Measurements from ENCODE around the gene TMEM117.
"Not testable (repeated sequence)": the region's sequence is repeated elsewhere in the genome, so short reads cannot be mapped to it uniquely, and the experiment has no call there.

TMEM117 gene

DNA sequence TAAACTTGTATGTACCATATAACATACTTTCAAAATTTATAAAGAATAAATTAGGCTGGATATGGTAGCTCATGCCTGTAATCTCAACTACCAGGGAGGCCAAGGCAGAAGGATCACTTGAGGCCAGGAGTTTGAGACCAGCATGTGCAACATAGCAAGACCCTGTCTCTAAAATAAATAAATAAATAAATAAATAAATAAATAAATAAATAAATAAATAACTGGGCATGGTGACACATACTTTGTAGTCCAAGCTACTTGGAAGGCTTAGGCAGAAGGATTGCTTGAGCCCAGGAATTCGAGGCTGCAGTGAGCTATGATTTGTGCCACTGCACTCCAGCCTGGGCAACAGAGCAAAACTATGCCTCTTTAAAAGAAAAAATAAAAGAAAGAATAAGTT is 359.8 kb downstream of the TMEM117 start:
- DNase-seq (ENCODE audit: low read depth in 2 of 3, low spot score in 2 of 3), result not testable (repeated sequence)

DNA sequence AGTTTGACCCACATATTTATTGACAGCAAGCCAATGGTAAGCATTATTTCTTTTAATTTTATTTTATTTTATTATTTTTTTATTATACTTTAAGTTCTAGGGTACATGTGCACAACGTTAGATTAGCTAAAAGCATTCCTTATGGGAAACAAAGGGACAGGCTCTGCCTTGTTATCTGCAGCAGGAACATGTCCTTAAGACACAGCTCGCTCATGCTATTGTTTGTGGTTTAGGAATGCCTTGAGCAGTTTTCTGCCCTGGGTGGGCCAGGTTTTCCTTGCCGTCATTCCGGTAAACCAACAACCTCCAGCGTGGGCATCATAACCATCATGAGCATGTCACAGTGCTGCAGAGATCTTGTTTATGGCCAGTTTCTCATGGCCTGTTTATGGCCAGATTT is 370.2 kb downstream of the TMEM117 start:
- no peak for DNase-seq (ENCODE audit: low read depth in 2 of 3, low spot score in 2 of 3)

DNA sequence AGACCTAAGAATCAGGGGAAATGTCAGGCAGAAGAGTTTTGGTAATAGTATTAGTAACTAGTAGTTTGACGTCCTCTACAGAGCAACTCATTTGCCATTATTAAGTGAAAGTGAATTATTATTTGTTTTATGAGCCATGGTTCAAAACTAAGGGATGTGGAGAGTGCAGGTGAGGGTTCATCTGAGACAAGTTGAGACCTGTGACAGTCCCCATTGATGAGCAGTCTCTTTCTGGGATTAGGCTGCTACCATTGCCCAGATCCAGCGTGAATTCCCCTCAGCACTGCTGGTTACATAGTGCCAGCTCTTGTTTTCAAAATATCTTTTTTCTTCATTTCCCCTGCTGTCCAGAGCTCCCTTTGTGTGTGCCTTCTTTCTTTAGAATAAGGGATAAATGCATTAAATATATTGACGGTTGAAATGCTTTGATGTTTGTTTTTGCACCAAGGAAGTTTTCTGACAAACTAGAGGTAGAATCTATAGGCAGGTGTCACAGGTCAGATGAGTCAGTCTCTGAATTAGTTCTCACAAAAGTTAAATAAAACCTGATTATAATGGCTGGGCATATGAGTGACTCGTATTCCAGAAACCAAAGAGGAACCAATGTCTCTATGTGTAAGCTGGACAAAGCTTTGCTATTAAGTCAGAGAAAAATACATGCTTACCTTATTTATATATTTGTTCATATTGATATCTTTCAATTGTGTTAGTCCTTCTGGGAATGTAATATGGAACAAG is 381.4 kb downstream of the TMEM117 start:
- no peak for DNase-seq (ENCODE audit: low read depth in 2 of 3, low spot score in 2 of 3)

DNA sequence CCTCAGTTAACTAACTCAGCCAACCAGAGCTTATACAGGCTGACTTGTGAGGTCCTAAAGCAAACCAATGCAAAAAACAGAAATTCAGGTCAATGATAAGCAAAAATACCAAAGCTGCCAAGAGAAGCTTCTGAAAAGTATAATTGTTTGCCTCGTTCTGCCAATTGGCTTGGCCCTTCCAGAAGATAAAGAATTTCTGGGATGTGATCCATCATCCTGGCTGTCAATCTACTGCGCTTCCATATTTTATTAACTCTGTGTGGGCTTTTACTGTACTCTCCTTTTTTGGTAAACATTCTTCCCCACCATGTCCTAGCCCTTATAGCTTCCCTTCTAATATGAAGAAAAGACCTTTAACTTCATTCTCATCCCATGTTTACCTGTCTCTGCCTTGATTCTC is 387.9 kb downstream of the TMEM117 start:
- DNase-seq (ENCODE audit: low read depth in 2 of 3, low spot score in 2 of 3), result no peak

DNA sequence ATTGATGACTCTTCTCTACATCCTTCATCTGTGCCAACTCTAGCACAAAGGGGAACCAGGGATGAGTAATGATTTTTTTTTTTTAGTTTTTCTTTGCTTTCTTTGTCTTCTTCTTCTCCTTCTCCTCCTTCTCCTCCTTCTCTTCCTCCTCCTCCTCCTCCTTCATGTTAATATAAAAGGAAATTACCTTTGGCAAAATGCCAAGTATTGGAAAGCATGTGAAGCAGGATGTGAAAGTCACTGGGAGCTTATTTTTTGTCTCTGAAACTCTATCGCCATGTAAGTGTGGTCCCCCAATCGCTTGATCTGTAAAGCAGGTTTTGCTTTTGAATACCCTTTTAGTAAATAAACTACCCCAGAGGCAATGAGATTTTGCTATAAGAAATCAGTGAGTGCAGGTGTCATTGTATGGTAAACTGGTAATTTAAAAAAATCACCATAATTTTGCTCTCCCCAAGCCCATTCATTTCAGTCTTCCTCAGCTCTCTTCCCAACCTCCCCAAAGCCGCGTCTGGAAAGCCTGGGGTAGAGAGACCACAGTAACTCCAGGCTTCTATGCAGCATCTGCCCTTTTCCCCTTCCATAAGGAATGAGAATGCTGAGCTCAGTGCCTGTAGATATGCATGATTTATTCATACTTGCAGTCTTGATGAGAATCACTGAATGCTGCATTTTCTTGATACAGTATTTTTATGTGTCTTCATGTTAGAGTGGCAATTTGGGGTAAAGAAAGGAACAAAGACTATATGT is 388.7 kb downstream of the TMEM117 start:
- DNase-seq (ENCODE audit: low read depth in 2 of 3, low spot score in 2 of 3), result no peak

DNA sequence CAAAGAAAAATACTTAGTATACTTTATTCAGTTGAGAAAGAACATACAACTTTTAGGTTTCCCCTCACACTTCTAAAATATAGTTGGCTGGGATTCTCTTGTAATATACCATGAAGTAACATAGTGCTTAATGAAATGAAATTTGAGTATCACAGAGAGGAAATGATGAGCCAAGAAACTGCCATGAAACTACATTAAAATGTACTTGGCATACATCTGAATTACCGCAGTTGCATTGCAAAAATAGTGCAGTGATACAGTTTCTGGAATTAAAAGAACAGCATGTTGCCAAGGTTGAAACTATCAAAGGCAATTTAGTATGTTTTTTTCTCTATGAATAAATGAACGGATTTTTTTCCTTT is 389.2 kb downstream of the TMEM117 start:
- DNase-seq (ENCODE audit: low read depth in 2 of 3, low spot score in 2 of 3), result no peak

DNA sequence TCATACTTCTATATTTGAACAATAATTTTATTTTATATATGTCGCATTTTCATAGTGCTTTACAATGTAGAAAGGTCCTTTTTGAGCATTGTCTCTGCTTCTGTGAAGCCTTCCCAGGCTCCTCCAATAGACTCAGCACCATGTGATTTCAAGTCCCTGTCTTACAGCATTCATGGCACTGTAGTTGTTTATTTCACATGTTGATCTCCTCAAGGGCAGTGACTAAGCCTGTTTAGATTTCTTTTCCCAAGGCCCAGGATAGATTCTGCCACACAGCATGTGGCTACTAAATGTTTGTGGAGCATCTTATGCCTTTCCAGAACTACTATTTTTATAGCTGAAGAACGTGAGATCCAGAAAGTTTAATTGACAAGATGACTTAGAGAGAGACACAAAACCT is 391.7 kb downstream of the TMEM117 start:
- no peak for DNase-seq (ENCODE audit: low read depth in 2 of 3, low spot score in 2 of 3)

DNA sequence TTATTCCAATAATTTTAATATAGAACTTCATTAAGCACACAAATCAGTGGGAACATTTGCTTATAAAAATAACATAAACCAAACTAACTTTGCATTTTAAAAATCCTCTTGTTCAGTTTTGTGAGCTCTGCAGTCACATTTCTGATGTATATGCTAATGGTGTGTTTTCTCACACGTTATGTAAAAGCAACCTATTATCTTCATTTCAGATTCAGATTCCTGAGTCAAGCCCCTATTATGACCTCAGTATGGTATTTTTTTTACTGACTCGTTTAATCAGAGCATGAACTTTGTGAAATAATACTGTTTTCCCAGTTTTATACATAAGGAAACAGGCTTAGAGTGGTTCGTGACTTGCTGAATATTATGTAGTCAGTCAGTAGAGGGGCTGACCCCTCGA is 394.0 kb downstream of the TMEM117 start:
- no peak for DNase-seq (ENCODE audit: low read depth in 2 of 3, low spot score in 2 of 3)

DNA sequence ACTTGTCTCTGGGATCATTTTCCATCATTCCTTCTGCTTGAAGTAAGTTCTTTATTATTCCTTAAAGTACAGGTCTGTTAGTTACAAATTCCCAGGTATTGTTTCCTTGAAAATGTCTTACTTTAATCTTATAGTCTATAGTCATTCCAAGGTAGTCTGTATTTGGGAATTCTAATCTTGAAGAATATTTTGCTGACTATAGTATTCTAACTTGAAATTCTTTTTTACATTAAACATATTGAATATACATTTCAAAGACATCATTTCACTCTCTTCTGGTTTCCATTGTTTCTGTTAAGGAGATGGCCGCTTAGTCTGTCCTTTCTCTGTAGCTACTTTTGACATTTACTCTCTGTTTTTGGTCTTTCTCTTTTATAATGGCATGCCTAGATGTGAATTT is 399.8 kb downstream of the TMEM117 start:
- no peak for DNase-seq (ENCODE audit: low read depth in 2 of 3, low spot score in 2 of 3)

DNA sequence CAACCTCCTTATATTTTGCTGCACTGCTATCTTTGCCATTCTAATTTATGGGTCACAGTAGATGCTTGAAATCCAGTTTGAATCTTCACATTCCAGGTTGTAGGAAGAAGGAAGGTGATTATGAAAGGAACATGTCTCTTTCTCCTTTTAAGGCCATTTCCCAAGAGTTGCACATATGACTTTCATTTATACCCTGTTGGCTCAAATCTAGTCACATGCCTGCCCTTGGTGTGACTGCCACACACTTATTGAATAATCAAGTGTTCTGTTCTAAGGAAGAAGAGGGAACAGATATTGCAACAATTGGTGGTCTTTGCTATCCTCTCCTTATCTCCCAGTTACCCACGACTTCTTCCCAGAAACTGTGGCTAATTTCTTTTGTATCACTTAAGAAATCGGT is 404.3 kb downstream of the TMEM117 start:
- DNase-seq (ENCODE audit: low read depth in 2 of 3, low spot score in 2 of 3), result no peak

DNA sequence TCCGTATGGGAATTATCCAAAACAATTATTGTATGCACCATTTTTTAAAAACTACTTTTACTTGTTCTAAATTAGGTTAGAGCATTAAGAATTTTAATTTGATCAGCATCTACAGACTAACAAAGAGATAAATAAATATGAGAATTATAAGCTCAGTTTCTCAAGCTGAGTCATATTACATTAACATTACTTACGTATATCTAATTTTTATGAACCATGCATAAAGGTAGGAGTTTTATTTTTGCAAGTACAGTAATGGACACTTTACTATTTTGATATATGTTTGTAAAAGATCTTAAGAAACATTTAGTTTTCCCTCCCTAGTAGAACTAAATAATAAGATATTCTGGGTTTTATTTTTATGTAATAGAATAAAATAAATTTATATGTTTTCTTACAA is 410.1 kb downstream of the TMEM117 start:
- no peak for DNase-seq (ENCODE audit: low read depth in 2 of 3, low spot score in 2 of 3)

DNA sequence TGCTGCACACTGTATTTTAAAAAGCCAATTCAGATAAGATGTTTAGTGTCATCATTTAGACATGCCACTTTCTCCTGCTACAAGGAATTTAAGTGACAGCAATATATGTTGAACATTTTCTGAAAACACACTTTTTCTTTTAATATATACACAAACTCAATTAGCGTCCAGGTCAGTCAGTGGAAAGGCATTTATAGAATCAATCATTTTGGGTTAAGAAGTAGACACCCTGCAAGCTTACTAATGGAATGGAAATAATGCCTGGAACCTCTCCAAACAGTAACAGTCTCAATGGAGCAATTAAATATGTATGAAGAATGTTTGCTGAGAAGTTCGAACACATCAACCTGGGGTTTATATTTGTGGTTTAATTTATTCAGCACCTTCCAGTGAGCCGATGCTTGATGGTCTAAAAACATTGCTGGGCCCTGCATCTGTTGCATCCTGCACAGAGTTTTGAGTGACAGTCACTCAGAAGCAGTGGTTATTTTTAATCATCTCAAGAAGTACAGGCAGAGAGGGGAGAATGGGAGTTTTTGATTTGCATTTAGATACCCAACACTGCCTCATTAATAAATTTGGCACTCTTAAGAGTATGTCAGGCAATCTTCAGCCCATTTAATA is 410.7 kb downstream of the TMEM117 start:
- no peak for DNase-seq (ENCODE audit: low read depth in 2 of 3, low spot score in 2 of 3)

DNA sequence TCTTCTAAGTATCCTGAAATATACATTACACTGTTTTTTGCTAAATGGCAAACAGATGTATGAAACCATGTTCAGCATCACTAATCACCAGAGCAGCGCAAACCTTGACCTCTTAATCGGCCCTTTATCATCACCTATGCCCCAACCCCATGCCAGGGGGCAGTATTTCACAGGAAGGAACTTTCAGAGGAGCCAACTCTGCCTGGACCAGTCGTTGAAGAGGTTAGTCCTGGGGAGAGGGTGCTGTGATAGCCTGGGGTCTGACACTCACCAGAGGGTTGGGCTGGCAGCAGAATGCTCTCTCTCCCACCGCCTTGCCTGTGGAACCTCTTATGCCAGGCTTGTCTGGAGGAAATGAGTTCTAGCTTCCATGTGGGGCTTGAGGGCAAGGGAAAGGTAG is 411.7 kb downstream of the TMEM117 start:
- no peak for DNase-seq (ENCODE audit: low read depth in 2 of 3, low spot score in 2 of 3)

DNA sequence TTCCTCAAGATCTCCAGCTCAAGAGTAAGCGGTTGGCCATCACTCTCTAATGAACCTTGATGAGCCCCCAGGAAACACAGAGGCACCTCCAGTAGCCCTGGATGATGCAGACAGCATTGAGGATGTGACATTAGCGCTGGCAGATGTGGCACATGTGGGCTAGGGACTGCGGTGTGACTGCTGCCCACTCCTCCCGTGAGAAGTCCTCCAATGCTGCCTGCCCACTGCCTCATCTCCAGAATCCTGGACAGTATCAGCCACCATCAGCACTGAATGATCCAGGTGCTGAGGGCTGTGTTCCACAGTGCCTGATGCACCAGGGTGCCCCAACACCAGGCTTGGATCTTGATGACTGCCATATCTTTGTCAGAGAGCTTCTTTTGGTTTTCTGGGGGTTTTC is 412.6 kb downstream of the TMEM117 start:
- no peak for DNase-seq (ENCODE audit: low read depth in 2 of 3, low spot score in 2 of 3)

DNA sequence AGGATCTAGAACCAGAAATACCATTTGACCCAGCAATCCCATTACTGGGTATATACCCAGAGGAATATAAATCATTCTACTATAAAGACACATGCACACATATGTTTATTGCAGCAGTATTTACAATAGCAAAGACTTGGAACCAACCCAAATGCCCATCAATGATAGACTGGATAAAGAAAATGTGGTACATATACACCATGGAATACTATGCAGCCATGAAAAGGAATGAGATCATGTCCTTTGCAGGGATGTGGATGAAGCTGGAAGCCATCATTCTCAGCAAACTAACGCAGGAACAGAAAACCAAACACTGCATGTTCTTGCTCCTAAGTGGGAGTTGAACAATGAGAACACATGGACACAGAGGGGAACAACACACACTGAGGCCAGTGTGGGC is 414.6 kb downstream of the TMEM117 start:
- DNase-seq (ENCODE audit: low read depth in 2 of 3, low spot score in 2 of 3), result not testable (repeated sequence)

DNA sequence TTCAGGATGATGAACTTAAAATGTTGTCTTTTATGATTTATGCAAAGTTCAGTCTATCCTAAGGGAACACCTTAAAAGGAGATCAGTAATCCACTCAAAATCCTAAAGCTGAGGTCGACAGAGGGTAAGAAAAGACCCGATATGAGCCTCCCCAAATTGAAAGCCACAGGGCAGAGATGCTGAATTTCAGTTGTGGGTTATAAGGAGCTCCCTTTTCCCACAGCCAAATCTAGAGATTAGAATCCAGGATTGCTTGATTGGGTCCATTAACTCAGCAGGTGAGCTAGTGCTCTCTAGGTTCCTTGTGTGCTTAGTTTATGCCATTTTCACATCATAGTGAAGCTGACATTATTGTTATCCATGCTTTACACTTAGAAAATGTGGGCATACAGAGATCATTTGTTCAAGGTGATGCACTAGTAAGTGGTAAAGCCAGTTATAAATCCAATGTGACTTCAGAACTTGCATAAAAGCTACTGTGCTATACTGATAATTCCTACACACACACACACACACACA is 417.5 kb downstream of the TMEM117 start:
- DNase-seq (ENCODE audit: low read depth in 2 of 3, low spot score in 2 of 3), result no peak

DNA sequence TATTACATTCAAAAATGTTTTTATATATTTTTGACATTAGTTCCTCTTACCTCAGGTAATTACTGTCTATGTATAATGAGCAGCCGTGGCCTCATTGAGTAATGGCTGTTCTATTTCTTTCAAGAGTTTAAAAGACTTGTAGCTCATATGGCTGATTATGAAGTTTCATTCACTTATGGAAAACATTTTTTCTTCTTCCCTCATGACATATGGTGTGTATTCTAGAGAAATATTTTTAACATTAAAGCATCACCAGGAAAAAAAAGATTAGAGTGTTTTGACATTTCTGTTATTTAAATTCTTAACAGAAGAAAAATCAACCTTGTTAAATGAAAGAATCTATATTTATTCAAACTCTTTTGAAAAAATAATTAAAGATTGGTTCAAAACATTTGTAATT is 422.4 kb downstream of the TMEM117 start:
- DNase-seq (ENCODE audit: low read depth in 2 of 3, low spot score in 2 of 3), result no peak

DNA sequence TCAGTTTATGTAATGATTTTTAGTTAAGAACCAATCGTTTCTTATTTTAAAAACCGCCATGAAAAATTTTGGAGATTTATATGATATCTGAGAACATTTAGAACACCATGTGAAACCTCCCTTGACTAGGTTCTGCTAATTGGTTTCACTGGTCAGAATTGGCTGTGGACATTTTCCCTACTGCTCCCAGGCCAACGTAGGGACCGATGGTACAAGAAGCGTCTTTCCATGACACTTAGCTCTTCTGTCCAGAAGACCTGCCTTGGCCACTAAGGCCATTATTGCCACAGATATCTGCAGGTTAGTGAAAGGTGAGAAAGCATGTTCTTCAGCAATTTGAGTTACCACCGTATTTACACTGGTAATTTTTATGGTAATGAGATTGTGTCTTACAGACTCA is 424.0 kb downstream of the TMEM117 start:
- no peak for DNase-seq (ENCODE audit: low read depth in 2 of 3, low spot score in 2 of 3)

DNA sequence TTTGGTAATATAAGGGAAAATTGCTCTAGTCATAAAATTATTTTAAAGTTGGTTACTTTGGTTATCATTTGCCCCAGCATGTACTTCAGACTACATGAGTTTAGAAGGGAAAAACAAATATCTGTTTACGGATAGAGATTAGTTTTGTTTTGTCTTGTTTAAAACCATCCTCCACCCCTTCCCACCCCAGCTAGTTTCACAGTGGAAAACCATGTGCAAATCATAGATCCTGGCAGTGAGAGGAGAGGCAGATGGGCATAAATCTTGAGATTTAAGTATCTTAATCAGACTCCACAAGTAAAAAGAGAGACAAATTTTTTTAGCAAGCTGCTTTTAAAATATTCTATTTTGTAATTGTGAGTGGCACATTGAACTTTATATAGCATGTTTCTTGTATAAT is 424.7 kb downstream of the TMEM117 start:
- no peak for DNase-seq (ENCODE audit: low read depth in 2 of 3, low spot score in 2 of 3)

DNA sequence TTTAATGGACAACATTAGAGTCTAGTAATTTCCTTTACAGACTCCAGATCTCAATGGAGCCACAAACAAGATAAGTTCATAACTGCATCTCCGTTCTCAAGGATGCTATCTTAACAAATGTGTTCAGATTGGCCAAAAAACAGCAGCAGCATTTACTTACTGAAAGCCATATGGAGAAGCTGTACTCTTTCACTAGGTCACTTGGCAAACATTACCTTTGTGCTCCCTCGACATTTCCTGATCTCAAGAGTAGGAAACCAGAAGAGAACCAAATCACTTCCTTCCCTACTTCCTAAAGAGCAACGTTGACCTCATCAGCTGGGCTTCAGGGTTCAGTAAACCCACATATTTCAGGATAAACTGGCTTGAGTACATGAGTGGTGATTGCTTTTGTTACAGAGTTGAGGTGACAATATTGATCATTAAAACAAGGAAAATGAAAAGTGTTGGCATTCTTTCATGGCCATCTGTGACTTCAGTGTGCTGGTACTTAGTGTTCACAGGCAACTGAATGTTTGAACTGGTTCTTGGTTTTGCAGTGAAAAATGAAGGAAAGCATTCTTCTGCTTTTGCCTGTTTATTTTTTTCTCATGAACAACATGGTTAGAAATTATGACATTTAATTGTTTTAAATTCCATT is 449.6 kb downstream of the TMEM117 start:
- DNase-seq (ENCODE audit: low read depth in 2 of 3, low spot score in 2 of 3), result no peak

DNA sequence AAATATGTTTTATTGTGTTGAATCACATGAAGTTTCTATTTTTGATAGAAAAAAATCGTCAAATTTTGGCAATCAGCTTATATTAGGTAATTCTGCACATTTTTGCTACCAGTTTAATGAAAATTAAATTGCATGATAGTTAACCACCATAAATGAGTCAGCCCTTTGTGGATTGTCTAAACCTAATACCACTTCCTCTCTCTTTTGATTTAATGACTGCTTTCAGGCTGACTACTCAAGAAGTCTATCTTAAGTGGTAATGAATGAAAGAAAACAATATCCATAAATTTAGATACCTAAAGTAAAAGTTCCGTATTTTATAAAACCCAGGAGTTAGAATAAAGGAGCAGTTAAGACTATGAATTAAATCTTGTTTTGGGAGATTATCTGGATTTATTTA is 450.5 kb downstream of the TMEM117 start:
- DNase-seq (ENCODE audit: low read depth in 2 of 3, low spot score in 2 of 3), result no peak

All from activated CD8-positive, alpha-beta memory T cell treated with anti-CD3 and anti-CD28 coated beads for 48 hours (primary cell).